ENCODE measurements around the gene CCDC57. TPM values are rescaled to one million over a fixed set of nuclear protein-coding genes. Genes with fewer than 3 reads are reported as not detected.

CCDC57 gene
- total and polyA plus RNA-seq, 9 of the 15 experiments (the other 6 are each of a cell fraction or from before 2014, with no cell fraction given): 0.83 to 36.2 (median 13.6) TPM

DNA sequence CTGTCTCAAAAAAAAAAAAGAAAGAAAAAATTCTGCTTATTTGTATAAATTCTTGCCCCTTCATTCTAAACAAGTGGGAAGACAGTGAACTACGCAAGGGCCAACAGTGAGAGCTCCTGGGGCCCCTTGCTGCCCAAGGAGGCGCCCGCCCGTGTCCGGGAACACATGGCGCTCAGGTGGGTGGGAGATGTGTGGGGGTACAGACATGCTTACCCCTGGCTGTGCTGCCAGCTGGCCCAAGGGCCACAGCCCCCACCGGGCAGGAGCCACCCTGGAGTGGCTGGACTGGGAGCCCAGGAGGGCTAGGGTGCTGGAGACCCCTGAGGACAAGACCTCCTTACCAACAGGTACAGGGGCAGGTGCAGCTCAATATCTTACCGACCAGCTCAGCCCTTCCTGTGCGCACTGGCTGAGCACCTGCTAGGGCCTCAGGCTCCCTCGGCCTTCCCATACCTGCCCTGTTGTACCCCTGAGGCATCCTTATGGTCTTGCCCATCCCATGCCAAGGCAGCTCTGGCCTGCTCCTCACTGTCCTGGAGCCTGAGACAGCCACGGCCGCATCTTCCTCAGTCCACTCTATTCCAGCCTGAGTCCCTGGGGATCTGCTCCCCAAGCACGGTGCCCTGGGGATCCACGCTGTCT, 56.2 kb downstream of the CCDC57 start:
- H3K27me3 ChIP-seq (ENCODE audit: control insufficient read depth in 2 of 2, insufficient read depth in 2 of 2, low read length in 2 of 2): no peaks in the 10 kb centered on the region
- no peak for TF ChIP-seq PHTF2 (CRISPR knock-in tag; IDR thresholded peaks at IDR 0.05)
- TF ChIP-seq KLF16 (IDR thresholded peaks at IDR 0.05): no peak
- TF ChIP-seq SAFB (IDR thresholded peaks at IDR 0.05; ENCODE audit: borderline replicate concordance, low read depth, low read length): no peak
- POLR2A ChIA-PET: interaction anchor here (0.5 to 1.5 kb wide), 3 partner anchors 54 to 575 kb away, joined by 3 to 6 read pairs (median 4); no protein-coding TSS in a partner anchor
- no peaks in the 10 kb centered on the region for H3K9me1 ChIP-seq (ENCODE audit: control insufficient read depth, insufficient read depth, low read length)
- DNase-seq (ENCODE audit: extremely low read depth in 1 of 4, low spot score in 3 of 4): no peak
- no peaks in the 10 kb centered on the region for H3K79me2 ChIP-seq (ENCODE audit: control insufficient read depth, insufficient read depth, low read length)
- peaks cover 19% of the 10 kb centered on the region; the same call in 2 of the 3 replicates for H3K36me3 ChIP-seq (ENCODE audit: control insufficient read depth, insufficient read depth, low read length)
- no peak overlapping the region for H2AFZ ChIP-seq (ENCODE audit: low read depth, low read length)
- no peak for ATAC-seq
- H3K27ac ChIP-seq (ENCODE audit: extremely low read depth, low read depth, low read length): no peak overlapping the region
- peaks cover 0 to 40% of the 10 kb centered on the region in 2 experiments; a peak in 3 of 5 replicates for H3K4me1 ChIP-seq (replicated peaks in 1 of 2; ENCODE audit: control insufficient read depth in 2 of 2, insufficient read depth in 2 of 2, low read length in 2 of 2)
- intact Hi-C loops (cut with micrococcal nuclease): loop anchor here (10.0 kb wide), 1 partner anchor 202 kb away; no protein-coding TSS in a partner anchor
- no peaks in the 10 kb centered on the region for H4K20me1 ChIP-seq (replicated peaks; ENCODE audit: control insufficient read depth, insufficient read depth, low read length)
- FAIRE-seq: no peak
- 87% methylated on average over 12 of the region's 14 CpGs for WGBS (ENCODE audit: insufficient coverage, low coverage, missing lambda C conversion rate)
- in situ Hi-C loops (cut with MboI): loop anchor here (5.0 kb wide), 1 partner anchor 124 kb away; the partner anchor contains the start of gene RAC3
- CTCF ChIA-PET (ENCODE audit: low intra/inter-chr PET ratio): no interaction called here
- peak overlapping the region in 1 of 2 experiments; percentile 63; a peak in 1 of 4 replicates for H3K9ac ChIP-seq (ENCODE audit: insufficient read depth in 1 of 2, low read depth in 2 of 2, low read length in 2 of 2)
- 0 out of 2 replicates have a peak, but pooled peaks cover under 1% of the 10 kb centered on the region for H3K9me3 ChIP-seq (replicated peaks; ENCODE audit: control insufficient read depth, insufficient read depth, low read depth, low read length)
- H3K4me2 ChIP-seq (ENCODE audit: insufficient read depth, low read length): no peak overlapping the region
- no TSS peak for BruUV-seq (replicated peaks)
- H3K4me3 ChIP-seq: no peak overlapping the region

DNA sequence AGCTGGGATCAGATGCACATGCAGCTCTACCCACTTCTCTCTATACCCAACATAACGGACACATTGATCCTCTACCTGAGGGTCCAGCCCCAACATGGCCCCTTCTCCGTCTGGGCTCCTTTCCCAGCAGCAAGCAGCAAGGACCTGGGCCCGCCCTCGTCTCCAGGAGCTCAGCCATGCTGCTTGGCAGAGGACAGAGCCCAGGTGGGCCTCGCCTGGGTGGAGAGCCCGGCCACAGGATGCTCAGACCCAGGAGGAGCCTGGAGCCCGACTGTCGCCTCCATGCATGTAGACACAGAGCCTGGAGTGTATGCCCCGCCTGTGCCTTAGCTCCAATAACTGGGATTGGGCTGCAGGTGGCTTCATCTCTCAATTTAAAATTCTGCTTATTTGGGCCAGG, 57.0 kb downstream of the CCDC57 start:
- Histone ChIP-seq H3K27me3 (ENCODE audit: control insufficient read depth in 2 of 2, insufficient read depth in 2 of 2, low read length in 2 of 2) (no peaks in the 10 kb centered on the region), H3K4me1 (replicated peaks in 1 of 2; ENCODE audit: control insufficient read depth in 2 of 2, insufficient read depth in 2 of 2, low read length in 2 of 2) (peaks cover 0 to 44% of the 10 kb centered on the region in 2 experiments; a peak in 3 of 5 replicates), H3K9me1 (ENCODE audit: control insufficient read depth, insufficient read depth, low read length) (no peaks in the 10 kb centered on the region), H3K4me2 (ENCODE audit: insufficient read depth, low read length) (no peak overlapping the region), H2AFZ (ENCODE audit: low read depth, low read length) (no peak overlapping the region), H3K9ac (ENCODE audit: insufficient read depth in 1 of 2, low read depth in 2 of 2, low read length in 2 of 2) (no peak overlapping the region; a peak in 1 of 4 replicates), H3K9me3 (replicated peaks; ENCODE audit: control insufficient read depth, insufficient read depth, low read depth, low read length) (0 out of 2 replicates have a peak, but pooled peaks cover 3% of the 10 kb centered on the region), H4K20me1 (replicated peaks; ENCODE audit: control insufficient read depth, insufficient read depth, low read length) (no peaks in the 10 kb centered on the region), H3K4me3 (no peak overlapping the region), H3K27ac (ENCODE audit: extremely low read depth, low read depth, low read length) (no peak overlapping the region), H3K36me3 (ENCODE audit: control insufficient read depth, insufficient read depth, low read length) (peaks cover 13% of the 10 kb centered on the region; the same call in 2 of the 3 replicates), H3K79me2 (ENCODE audit: control insufficient read depth, insufficient read depth, low read length) (no peaks in the 10 kb centered on the region)
- in situ Hi-C loops (cut with MboI): loop anchor here (5.0 kb wide), 1 partner anchor 123 kb away; the partner anchor contains the start of gene RAC3
- intact Hi-C loops (cut with micrococcal nuclease): loop anchor here (10.0 kb wide), 1 partner anchor 201 kb away; no protein-coding TSS in a partner anchor
- FAIRE-seq (no peak), DNase-seq (ENCODE audit: extremely low read depth in 1 of 4, low spot score in 3 of 4) (no peak), ATAC-seq (no peak)
- no TSS peak for BruUV-seq (replicated peaks)
- WGBS (ENCODE audit: insufficient coverage, low coverage, missing lambda C conversion rate): 60% methylated on average over 9 of the region's 9 CpGs
- ChIA-PET POLR2A (interaction anchor here (0.5 to 0.6 kb wide), 2 partner anchors 53 to 575 kb away, joined by 3 to 4 read pairs; no protein-coding TSS in a partner anchor), CTCF (ENCODE audit: low intra/inter-chr PET ratio) (no interaction called here)
- no peak for TF ChIP-seq CHD1 (IDR thresholded peaks at IDR 0.05; ENCODE audit: low read length)
- no peak for TF ChIP-seq C11orf30 (IDR thresholded peaks at IDR 0.05; ENCODE audit: low read depth)
- no peak for TF ChIP-seq BCOR (IDR thresholded peaks at IDR 0.05)
- TF ChIP-seq, protein P1, sequence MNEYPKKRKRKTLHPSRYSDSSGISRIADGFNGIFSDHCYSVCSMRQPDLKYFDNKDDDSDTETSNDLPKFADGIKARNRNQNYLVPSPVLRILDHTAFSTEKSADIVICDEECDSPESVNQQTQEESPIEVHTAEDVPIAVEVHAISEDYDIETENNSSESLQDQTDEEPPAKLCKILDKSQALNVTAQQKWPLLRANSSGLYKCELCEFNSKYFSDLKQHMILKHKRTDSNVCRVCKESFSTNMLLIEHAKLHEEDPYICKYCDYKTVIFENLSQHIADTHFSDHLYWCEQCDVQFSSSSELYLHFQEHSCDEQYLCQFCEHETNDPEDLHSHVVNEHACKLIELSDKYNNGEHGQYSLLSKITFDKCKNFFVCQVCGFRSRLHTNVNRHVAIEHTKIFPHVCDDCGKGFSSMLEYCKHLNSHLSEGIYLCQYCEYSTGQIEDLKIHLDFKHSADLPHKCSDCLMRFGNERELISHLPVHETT (CRISPR knock-in tag; conservative IDR thresholded peaks at IDR 0.05 in 1 of 2, IDR thresholded peaks at IDR 0.05 in 1 of 2): no peak
- TF ChIP-seq EWSR1 (IDR thresholded peaks at IDR 0.05; ENCODE audit: borderline replicate concordance, low read depth, partially characterized antibody): no peak
- no peak for TF ChIP-seq TAF1 (IDR thresholded peaks at IDR 0.05; ENCODE audit: control insufficient read depth, extremely low read depth, insufficient read depth, low read length, severe bottlenecking)
- TF ChIP-seq ZNF174 (CRISPR knock-in tag; IDR thresholded peaks at IDR 0.05): no peak
- TF ChIP-seq, protein P2, sequence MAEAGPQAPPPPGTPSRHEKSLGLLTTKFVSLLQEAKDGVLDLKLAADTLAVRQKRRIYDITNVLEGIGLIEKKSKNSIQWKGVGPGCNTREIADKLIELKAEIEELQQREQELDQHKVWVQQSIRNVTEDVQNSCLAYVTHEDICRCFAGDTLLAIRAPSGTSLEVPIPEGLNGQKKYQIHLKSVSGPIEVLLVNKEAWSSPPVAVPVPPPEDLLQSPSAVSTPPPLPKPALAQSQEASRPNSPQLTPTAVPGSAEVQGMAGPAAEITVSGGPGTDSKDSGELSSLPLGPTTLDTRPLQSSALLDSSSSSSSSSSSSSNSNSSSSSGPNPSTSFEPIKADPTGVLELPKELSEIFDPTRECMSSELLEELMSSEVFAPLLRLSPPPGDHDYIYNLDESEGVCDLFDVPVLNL (CRISPR knock-in tag; IDR thresholded peaks at IDR 0.05; ENCODE audit: low read depth): no peak
